Liver (tissue), 9 donors: ENCODE data around the gene RBM18. TPM values are rescaled to one million over a fixed set of nuclear protein-coding genes. Genes with fewer than 3 reads are reported as not detected.

Experiments used
- DNase-seq: peaks from one replicate; pipeline ENCODE4 v3.0.0-alpha.2; 2017; ENCODE audit warnings: low spot score
- H3K27ac ChIP-seq, 2 donors: one replicate each; pipeline ENCODE4 v1.7.0; 2013; ENCODE audit warnings: inconsistent platforms in 2 of 2, low read length in 2 of 2, control low read depth in 1 of 2, low read depth in 1 of 2, mild to moderate bottlenecking in 1 of 2
- H3K27me3 ChIP-seq, 4 donors: one replicate each; pipeline versions ENCODE4 v1.6.1 to v1.7.0; 2013; ENCODE audit warnings: low read length in 3 of 4, inconsistent platforms in 1 of 4, mild to moderate bottlenecking in 1 of 4, moderate library complexity in 1 of 4; ENCODE audit not compliant: control insufficient read depth in 4 of 4, insufficient read depth in 4 of 4
- H3K36me3 ChIP-seq, 4 donors: one replicate each; pipeline versions ENCODE4 v1.6.1 to v1.7.0; 2013; ENCODE audit warnings: low read length in 3 of 4, mild to moderate bottlenecking in 3 of 4, low read depth in 1 of 4, moderate library complexity in 1 of 4; ENCODE audit not compliant: control insufficient read depth in 4 of 4, insufficient read depth in 3 of 4
- H3K4me1 ChIP-seq, 4 donors: one replicate each; pipeline versions ENCODE4 v1.6.1 to v1.7.0; 2013; ENCODE audit warnings: low read length in 3 of 4, mild to moderate bottlenecking in 3 of 4, moderate library complexity in 1 of 4; ENCODE audit not compliant: control insufficient read depth in 4 of 4, insufficient read depth in 4 of 4
- H3K4me3 ChIP-seq, 3 donors: one replicate each; pipeline versions ENCODE4 v1.6.1 to v1.7.0; 2013; ENCODE audit warnings: low read length in 3 of 3, control low read depth in 1 of 3, low read depth in 1 of 3, mild to moderate bottlenecking in 1 of 3
- H3K9ac ChIP-seq, 2 donors: one replicate each; pipeline ENCODE4 v1.7.0; 2013; ENCODE audit warnings: low read length in 2 of 2, mild to moderate bottlenecking in 2 of 2, moderate library complexity in 2 of 2, control low read depth in 1 of 2, low read depth in 1 of 2
- H3K9me3 ChIP-seq, 4 donors: one replicate each; pipeline versions ENCODE4 v1.6.1 to v1.7.0; 2013; ENCODE audit warnings: low read length in 3 of 4; ENCODE audit not compliant: control insufficient read depth in 4 of 4
- EGR1 ChIP-seq, 2 donors: IDR thresholded peaks; 2 replicates each; pipeline ENCODE4 v1.6.1; 2016 to 2018; ENCODE audit warnings: antibody characterized with exemption in 2 of 2, low read depth in 2 of 2
- FOXA1 ChIP-seq: IDR thresholded peaks from 2 replicates; pipeline ENCODE4 v1.6.1; 2016; ENCODE audit warnings: antibody characterized with exemption
- FOXA2 ChIP-seq: IDR thresholded peaks from 2 replicates; pipeline ENCODE4 v1.6.1; 2016; ENCODE audit warnings: antibody characterized with exemption
- GABPA ChIP-seq, 2 donors: IDR thresholded peaks in 1 of 2; conservative IDR thresholded peaks in 1 of 2; 2 replicates each; pipeline ENCODE4 v1.6.1; 2016; ENCODE audit warnings: antibody characterized with exemption in 2 of 2, mild to moderate bottlenecking in 1 of 2, moderate library complexity in 1 of 2
- HNF4A ChIP-seq, 2 donors: conservative IDR thresholded peaks; 2 replicates each; pipeline ENCODE4 v1.6.1; 2016; ENCODE audit warnings: antibody characterized with exemption in 2 of 2, mild to moderate bottlenecking in 2 of 2
- HNF4G ChIP-seq: IDR thresholded peaks from 2 replicates; pipeline ENCODE4 v1.6.1; 2016; ENCODE audit warnings: antibody characterized with exemption
- JUND ChIP-seq, 2 donors: IDR thresholded peaks; 2 replicates each; pipeline ENCODE4 v1.6.1; 2016; ENCODE audit warnings: antibody characterized with exemption in 2 of 2
- NR2F2 ChIP-seq: IDR thresholded peaks from 2 replicates; pipeline ENCODE4 v1.6.1; 2016; ENCODE audit warnings: antibody characterized with exemption
- RAD21 ChIP-seq, 2 donors: IDR thresholded peaks; 2 replicates each; pipeline ENCODE4 v1.6.1; 2016; ENCODE audit warnings: antibody characterized with exemption in 2 of 2, mild to moderate bottlenecking in 2 of 2
- RXRA ChIP-seq, 2 donors: IDR thresholded peaks; 2 replicates each; pipeline ENCODE4 v1.6.1; 2017 to 2018; ENCODE audit warnings: antibody characterized with exemption in 2 of 2, mild to moderate bottlenecking in 1 of 2
- SP1 ChIP-seq: IDR thresholded peaks from 2 replicates; pipeline ENCODE4 v1.6.1; 2018; ENCODE audit warnings: antibody characterized with exemption, mild to moderate bottlenecking
- TAF1 ChIP-seq: conservative IDR thresholded peaks from 2 replicates; pipeline ENCODE4 v1.6.1; 2016; ENCODE audit warnings: antibody characterized with exemption, mild to moderate bottlenecking
- YY1 ChIP-seq: IDR thresholded peaks from 2 replicates; pipeline ENCODE4 v1.6.1; 2016; ENCODE audit warnings: antibody characterized with exemption, mild to moderate bottlenecking
- WGBS: extraction: QIAGEN DNeasy Blood & Tissue Kit; methylation state at CpG from one replicate; pipeline ENCODE4 v1.1.7; 2013; 5-methylcytosine and 5-hydroxymethylcytosine counted together
- polyA plus RNA-seq, 2 donors: library from polyadenylated mRNA; stranded (reverse) in 1 of 2; unstranded in 1 of 2; fragments of 200-250 nt in 1 of 2; fragments of >200 nt in 1 of 2; fragmentation: Nextera tagmentation in 1 of 2; extraction: Ambion mirVana in 1 of 2; gene quantifications; one replicate each; pipeline versions ENCODE4 v1.2.1 to v1.2.3, GENCODE V29; 2013 to 2015
- total RNA-seq, 2 donors: library from RNA; depleted of rRNA; stranded (reverse); fragments of >200 nt; gene quantifications; one replicate each; pipeline ENCODE4 v1.2.3, GENCODE V29; 2014
- TF ChIP-seq, protein P1 (sequence below): fragments of 150-350 bp; IDR thresholded peaks from 2 replicates; pipeline ENCODE4 v1.5.1; 2017; ENCODE audit warnings: improper control_type of control experiment, low read depth, low read length; ENCODE audit not compliant: missing input control
- TF ChIP-seq, protein P2 (sequence below): IDR thresholded peaks from 2 replicates; pipeline ENCODE4 v1.6.1; 2016; ENCODE audit warnings: antibody characterized with exemption
- TF ChIP-seq, protein P3 (sequence below): IDR thresholded peaks from 2 replicates; pipeline ENCODE4 v1.6.1; 2016; ENCODE audit warnings: antibody characterized with exemption, mild to moderate bottlenecking
- TF ChIP-seq, protein P4 (sequence below): IDR thresholded peaks from 2 replicates; pipeline ENCODE4 v1.6.1; 2016; ENCODE audit warnings: antibody characterized with exemption
- TF ChIP-seq, protein P5 (sequence below): IDR thresholded peaks from 2 replicates; pipeline ENCODE4 v1.6.1; 2016; ENCODE audit warnings: antibody characterized with exemption
- donor health status: healthy.
- donor health status: healthy.
- donor health status: healthy.
- donor health status: healthy.
- donor health status: healthy.

RBM18 gene
- total and polyA plus RNA-seq, 4 donors, result 3.4 to 7.7 (median 5.5) TPM

DNA sequence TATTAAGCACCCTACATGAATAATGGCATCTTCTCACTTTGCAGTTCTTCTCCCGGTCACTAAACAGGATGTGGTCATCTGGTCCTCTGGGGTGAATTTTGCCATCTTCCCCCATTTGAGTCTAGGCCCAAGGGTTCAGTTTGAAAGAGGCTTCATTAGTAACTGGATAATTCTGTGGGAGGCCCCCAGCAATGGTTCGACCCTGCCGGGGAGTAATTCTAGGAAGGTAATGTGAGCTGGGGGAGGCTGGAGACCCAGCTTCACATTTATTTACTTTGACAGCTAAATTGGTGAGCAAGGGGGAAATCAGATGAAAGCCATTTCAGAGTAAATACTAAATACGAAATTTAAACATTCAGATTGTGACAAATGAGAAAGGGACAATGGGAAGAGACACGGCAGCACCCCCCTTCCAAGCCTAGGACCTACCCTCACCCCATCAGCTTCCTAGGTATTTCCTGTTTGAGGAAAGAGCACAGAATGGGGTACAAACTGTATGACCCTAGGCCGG, 31.8 kb downstream of the RBM18 start:
- H3K4me3 ChIP-seq, result no peak overlapping the region
- H3K36me3 ChIP-seq, result no peaks in the 10 kb centered on the region
- peaks cover 2 to 29% (median 6%) of the 10 kb centered on the region in 4 donors for H3K27me3 ChIP-seq
- DNase-seq, result no peak
- no peaks in the 10 kb centered on the region for H3K9me3 ChIP-seq
- H3K9ac ChIP-seq, result no peak overlapping the region
- H3K4me1 ChIP-seq, result peaks cover 7 to 10% (median 9%) of the 10 kb centered on the region in 4 donors
- WGBS, result 80% methylated on average over 6 of the region's 6 CpGs
- TF ChIP-seq FOXA2 (no peak), FOXA1 (no peak), YY1 (no peak), HNF4A (conservative IDR thresholded peaks at IDR 0.05) (no peak), SP1 (no peak), RXRA (IDR thresholded peaks at IDR 0.05) (no peak), JUND (IDR thresholded peaks at IDR 0.05) (no peak), RAD21 (IDR thresholded peaks at IDR 0.05) (no peak), EGR1 (IDR thresholded peaks at IDR 0.05; ENCODE audit: low read depth in 2 of 2) (no peak), HNF4G (no peak)
- TF ChIP-seq, protein P1, sequence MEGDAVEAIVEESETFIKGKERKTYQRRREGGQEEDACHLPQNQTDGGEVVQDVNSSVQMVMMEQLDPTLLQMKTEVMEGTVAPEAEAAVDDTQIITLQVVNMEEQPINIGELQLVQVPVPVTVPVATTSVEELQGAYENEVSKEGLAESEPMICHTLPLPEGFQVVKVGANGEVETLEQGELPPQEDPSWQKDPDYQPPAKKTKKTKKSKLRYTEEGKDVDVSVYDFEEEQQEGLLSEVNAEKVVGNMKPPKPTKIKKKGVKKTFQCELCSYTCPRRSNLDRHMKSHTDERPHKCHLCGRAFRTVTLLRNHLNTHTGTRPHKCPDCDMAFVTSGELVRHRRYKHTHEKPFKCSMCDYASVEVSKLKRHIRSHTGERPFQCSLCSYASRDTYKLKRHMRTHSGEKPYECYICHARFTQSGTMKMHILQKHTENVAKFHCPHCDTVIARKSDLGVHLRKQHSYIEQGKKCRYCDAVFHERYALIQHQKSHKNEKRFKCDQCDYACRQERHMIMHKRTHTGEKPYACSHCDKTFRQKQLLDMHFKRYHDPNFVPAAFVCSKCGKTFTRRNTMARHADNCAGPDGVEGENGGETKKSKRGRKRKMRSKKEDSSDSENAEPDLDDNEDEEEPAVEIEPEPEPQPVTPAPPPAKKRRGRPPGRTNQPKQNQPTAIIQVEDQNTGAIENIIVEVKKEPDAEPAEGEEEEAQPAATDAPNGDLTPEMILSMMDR, result no peak
- TF ChIP-seq, protein P2, sequence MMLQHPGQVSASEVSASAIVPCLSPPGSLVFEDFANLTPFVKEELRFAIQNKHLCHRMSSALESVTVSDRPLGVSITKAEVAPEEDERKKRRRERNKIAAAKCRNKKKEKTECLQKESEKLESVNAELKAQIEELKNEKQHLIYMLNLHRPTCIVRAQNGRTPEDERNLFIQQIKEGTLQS, result no peak
- TF ChIP-seq, protein P3, sequence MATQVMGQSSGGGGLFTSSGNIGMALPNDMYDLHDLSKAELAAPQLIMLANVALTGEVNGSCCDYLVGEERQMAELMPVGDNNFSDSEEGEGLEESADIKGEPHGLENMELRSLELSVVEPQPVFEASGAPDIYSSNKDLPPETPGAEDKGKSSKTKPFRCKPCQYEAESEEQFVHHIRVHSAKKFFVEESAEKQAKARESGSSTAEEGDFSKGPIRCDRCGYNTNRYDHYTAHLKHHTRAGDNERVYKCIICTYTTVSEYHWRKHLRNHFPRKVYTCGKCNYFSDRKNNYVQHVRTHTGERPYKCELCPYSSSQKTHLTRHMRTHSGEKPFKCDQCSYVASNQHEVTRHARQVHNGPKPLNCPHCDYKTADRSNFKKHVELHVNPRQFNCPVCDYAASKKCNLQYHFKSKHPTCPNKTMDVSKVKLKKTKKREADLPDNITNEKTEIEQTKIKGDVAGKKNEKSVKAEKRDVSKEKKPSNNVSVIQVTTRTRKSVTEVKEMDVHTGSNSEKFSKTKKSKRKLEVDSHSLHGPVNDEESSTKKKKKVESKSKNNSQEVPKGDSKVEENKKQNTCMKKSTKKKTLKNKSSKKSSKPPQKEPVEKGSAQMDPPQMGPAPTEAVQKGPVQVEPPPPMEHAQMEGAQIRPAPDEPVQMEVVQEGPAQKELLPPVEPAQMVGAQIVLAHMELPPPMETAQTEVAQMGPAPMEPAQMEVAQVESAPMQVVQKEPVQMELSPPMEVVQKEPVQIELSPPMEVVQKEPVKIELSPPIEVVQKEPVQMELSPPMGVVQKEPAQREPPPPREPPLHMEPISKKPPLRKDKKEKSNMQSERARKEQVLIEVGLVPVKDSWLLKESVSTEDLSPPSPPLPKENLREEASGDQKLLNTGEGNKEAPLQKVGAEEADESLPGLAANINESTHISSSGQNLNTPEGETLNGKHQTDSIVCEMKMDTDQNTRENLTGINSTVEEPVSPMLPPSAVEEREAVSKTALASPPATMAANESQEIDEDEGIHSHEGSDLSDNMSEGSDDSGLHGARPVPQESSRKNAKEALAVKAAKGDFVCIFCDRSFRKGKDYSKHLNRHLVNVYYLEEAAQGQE, result no peak
- TF ChIP-seq, protein P4, sequence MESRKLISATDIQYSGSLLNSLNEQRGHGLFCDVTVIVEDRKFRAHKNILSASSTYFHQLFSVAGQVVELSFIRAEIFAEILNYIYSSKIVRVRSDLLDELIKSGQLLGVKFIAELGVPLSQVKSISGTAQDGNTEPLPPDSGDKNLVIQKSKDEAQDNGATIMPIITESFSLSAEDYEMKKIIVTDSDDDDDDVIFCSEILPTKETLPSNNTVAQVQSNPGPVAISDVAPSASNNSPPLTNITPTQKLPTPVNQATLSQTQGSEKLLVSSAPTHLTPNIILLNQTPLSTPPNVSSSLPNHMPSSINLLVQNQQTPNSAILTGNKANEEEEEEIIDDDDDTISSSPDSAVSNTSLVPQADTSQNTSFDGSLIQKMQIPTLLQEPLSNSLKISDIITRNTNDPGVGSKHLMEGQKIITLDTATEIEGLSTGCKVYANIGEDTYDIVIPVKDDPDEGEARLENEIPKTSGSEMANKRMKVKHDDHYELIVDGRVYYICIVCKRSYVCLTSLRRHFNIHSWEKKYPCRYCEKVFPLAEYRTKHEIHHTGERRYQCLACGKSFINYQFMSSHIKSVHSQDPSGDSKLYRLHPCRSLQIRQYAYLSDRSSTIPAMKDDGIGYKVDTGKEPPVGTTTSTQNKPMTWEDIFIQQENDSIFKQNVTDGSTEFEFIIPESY, result no peak
- H3K27ac ChIP-seq, result no peak overlapping the region

DNA sequence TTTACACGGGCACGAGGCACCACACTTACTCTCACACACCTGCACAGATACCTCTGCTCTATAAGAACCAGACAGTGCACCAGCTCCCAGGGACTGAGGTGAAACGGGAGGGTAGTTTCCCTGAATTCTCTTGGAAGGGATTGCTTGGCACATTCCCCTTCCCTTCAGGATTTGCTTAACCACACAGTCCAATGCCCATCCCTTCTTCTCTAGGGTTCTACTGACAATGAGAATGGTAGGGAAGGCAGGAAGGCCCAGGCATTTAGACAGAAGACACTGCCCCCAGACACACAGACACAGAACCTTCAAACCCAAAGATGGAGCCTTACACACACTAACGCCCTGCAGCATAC, 35.2 kb downstream of the RBM18 start:
- no peak for DNase-seq
- Histone ChIP-seq H3K9ac (no peak overlapping the region), H3K4me1 (peaks cover 13 to 30% (median 18%) of the 10 kb centered on the region in 4 donors), H3K36me3 (no peaks in the 10 kb centered on the region), H3K27ac (no peak overlapping the region), H3K27me3 (peaks cover 3 to 31% (median 14%) of the 10 kb centered on the region in 4 donors), H3K4me3 (no peak overlapping the region), H3K9me3 (no peaks in the 10 kb centered on the region)
- TF ChIP-seq RAD21 (IDR thresholded peaks at IDR 0.05) (no peak), FOXA2 (no peak), TAF1 (no peak), NR2F2 (no peak), EGR1 (IDR thresholded peaks at IDR 0.05; ENCODE audit: low read depth in 2 of 2) (no peak), HNF4G (no peak), RXRA (IDR thresholded peaks at IDR 0.05) (no peak), FOXA1 (no peak), YY1 (no peak), SP1 (no peak), GABPA (IDR thresholded peaks at IDR 0.05 in 1 of 2, conservative IDR thresholded peaks at IDR 0.05 in 1 of 2) (no peak)
- TF ChIP-seq, protein P4, result no peak
- TF ChIP-seq, protein P5, sequence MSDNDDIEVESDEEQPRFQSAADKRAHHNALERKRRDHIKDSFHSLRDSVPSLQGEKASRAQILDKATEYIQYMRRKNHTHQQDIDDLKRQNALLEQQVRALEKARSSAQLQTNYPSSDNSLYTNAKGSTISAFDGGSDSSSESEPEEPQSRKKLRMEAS, result no peak
- TF ChIP-seq, protein P2, result no peak
- WGBS, result 32% methylated on average over 4 of the region's 4 CpGs
